DOHH2 (cell line): ENCODE measurements around the gene TMED5.

ENCODE experiments used
- CTCF ChIP-seq: fragments of 200-600 bp; sonication (generic); IDR thresholded peaks from one replicate; pipeline ENCODE4 v1.5.1; 2014; ENCODE audit warnings: antibody characterized with exemption, mild to moderate bottlenecking, low read depth, low read length; ENCODE audit not compliant: poor library complexity, severe bottlenecking
- EZH2phosphoT487 ChIP-seq: fragments of 200-600 bp; sonication (generic); IDR thresholded peaks from 2 replicates; pipeline ENCODE4 v1.6.1; 2017; ENCODE audit warnings: borderline replicate concordance, mild to moderate bottlenecking, antibody characterized with exemption, low read length, moderate library complexity, mixed read lengths

- TF ChIP-seq CTCF, result no peak
- TF ChIP-seq EZH2phosphoT487, result no peak
Measured at GRCh38 chr1:93196591-93196990, 16.4 kb upstream of the TMED5 start.
